Fibroblast of mammary gland (primary cell): ENCODE measurements around the gene INIP.

Source experiments
- DNase-seq: peaks from one replicate; pipeline ENCODE4 v3.0.0-alpha.2; 2010; ENCODE audit warnings: low read depth
- H3K4me3 ChIP-seq: 2 replicates; pipeline ENCODE4 v1.5.1; 2011; ENCODE audit warnings: low read depth, mild to moderate bottlenecking, low read length, moderate library complexity; ENCODE audit not compliant: control insufficient read depth
- CTCF ChIP-seq: conservative IDR thresholded peaks from 2 replicates; pipeline ENCODE4 v1.5.1; 2011; ENCODE audit warnings: low read depth, low read length, inconsistent platforms; ENCODE audit not compliant: control insufficient read depth, insufficient read depth

Gene INIP

GRCh38 chr9:112703304-112703703, 14.6 kb downstream of the INIP start:
- DNase-seq = no peak
- H3K4me3 ChIP-seq = no peak overlapping the region
- no peak for TF ChIP-seq CTCF

- DNase-seq = no peak
These were observed 17.8 kb downstream of the INIP start for GRCh38 chr9:112700085-112700484.

GRCh38 chr9:112699230-112699629, 18.7 kb downstream of the INIP start:
- DNase-seq = no peak

More at GRCh38 chr9:112700085-112700484, 17.8 kb downstream of the INIP start:
- TF ChIP-seq CTCF = no peak
- H3K4me3 ChIP-seq = no peak overlapping the region

DNA sequence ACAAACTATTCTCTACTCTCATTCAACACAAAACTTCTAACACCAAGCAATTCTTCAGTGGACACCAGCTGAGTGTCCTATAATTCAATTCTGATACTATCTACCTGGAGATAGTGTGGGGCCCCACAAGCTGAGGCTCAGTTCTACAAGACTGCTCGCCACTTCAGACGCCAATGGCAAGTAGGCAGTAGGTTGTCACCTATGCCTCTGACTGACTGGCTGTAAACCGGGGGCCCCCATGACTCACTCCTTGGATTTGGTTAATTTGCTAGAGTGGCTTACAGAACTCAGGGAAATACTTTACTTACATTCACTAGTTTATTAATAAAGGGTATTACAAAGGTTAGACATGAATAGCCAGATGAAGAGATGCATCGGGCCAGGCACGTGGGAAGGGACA, 21.5 kb downstream of the INIP start:
- no peak for DNase-seq
- TF ChIP-seq CTCF = no peak
- H3K4me3 ChIP-seq = no peak overlapping the region

More at GRCh38 chr9:112699230-112699629, 18.7 kb downstream of the INIP start:
- TF ChIP-seq CTCF = no peak
- no peak overlapping the region for H3K4me3 ChIP-seq

DNA sequence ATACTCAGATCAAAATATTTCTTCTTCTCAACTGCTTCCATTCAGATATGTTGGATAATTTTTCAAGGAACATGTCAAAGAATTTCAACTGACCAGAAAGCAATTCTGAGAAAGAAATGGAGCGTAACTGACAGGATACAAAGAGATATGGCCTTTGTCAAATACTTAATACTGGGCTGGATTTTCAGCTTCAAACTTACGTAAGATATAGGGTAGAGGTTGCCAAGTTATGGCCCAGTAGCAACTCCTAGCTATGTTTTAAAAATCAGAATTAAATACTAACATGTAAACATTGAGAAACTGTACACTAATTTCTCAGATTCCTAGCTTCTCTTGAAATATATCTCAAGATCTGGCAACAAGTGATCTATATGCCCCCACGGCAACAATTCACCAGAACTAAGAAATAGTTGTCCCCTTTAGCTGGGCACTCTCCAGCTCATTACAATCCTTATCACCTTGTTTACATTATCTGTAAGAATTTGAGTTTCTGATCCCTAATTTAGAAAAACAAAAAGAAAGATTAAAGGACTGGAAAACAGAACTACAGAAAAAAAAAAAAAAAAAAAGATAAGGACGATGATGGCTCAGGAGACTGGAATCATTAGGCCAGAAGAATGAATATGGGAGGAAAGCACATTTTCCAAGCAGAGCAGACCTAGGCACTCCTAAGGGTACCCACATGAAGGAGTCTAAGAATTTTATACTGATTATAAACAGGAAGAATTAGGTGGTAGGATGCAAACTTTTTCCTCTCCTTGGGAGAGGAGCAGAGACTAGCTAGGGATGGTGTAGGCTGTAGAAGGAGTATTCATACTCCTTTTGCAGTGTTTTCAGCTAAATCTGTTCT, 23.0 kb downstream of the INIP start:
- no peak for DNase-seq
- H3K4me3 ChIP-seq = no peak overlapping the region
- TF ChIP-seq CTCF = no peak

GRCh38 chr9:112689161-112689740, 28.7 kb downstream of the INIP start:
- no peak overlapping the region for H3K4me3 ChIP-seq
- DNase-seq = no peak
- no peak for TF ChIP-seq CTCF
